Kasumi-1 (cell line): ENCODE results near the gene SLCO2A1.

ENCODE experiments used
- DNase-seq, 2 experiments: peaks; one replicate each; lab custom pipeline; 2025; lab: John Stamatoyannopoulos, UW

Gene SLCO2A1

GRCh38 chr3:133899311-133899710 is 130.4 kb downstream of the SLCO2A1 start:
- peak; percentile 11 to 13 for DNase-seq

DNA sequence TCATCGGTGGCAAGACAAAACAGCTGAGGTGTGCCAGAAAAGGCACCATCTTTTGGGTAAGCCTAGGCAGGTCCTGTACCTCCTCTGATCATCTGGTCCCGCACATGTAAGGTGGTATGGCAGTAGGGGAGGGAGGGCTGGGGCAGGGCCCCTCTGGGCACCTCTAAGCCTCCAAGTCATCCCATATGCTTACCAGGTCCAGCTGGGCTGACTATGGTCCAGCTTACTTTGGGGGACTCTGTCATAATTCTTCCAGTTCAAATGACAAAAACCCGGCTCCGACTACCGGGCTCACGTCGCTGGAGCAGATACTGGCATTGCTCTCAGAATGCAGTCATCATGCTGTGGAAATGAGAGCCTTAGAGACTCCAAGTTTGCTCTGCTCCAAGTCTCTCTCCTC is 132.2 kb downstream of the SLCO2A1 start:
- DNase-seq, result no peak

DNA sequence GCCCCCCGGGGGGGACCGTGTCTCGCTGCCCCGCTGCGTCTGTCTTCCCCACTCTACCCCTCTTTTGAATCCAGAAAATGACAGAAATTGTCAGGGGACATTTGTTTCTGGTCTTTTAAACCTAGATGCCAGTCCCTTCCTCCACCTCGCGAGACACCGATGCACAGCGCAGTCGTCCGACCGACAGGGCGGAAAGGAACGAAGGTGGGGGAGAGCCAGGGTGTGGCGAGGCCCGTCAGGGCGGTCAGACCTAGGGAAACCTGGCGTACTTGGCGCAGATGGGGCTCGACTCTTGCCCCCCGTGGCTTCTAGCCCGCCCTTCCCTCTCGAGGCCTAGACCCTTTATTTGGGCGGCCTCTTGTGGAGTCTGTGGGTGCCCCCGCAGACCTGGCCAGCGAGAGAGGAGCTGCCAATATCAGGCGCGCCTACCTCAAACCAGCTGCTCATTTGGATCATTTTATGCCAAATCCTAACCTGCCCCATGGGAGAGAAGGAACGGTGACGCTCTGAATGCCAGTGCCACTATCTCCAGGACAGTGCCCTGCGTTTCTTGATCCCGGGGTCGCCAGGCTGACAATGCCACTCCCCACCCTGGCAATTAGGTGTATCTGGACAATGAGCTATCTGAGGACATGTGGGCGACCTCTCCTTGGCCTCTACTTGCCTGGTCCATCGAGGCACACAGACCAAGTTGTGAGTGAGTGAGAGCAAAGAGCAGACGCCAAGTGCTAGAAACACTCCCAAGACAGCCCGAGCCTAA is 133.5 kb downstream of the SLCO2A1 start:
- peak; percentile 21 to 31 for DNase-seq

GRCh38 chr3:133895208-133896001 is 134.3 kb downstream of the SLCO2A1 start, which contains the start of gene RAB6B:
Gene RAB6B (minus strand): TSS chr3:133895882. CDS start chr3:133895466, 416 bp downstream.
- DNase-seq, result peak; percentile 53 to 74

DNA sequence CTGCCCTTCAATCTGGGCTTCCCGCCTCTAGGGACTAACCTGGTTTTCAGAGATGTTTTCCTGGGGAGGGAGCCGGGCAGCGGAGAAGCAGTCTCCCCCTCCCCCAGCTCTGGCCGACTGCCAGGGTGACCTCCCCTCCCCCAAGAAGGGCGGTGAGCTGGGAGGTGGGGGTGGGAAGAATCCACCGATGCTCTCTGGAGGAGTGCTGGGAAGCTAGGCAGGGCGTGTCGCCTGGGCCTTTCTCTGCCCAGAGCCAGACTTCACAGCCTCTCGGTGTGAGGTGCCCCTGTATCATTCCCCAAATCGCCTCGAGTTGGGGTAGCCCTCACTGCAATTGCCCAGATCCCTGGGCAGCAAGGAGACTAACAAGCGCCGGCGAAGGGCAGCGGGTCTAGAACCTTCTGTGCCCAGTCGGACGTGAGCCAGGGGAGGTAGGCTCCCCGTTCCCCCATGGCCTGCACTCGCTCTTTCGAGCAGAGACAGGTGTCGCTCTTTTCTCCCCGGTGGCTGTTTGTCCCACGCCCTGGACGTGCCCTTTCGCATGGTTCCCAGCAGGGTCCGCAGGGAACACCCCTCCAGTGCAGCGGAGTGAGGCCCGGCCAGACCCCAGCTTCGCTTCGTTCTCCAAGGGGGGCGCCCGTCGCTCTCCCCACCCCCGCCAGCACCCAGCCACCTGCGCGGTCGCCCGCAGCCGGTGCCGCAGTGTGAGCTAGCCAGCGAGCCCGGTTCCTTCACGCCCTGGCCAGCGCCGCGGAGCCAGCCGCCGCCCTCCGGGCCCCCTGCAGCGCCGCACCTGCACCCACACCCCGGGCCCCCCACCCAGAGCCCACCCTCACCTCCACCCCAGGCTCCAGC is 135.1 kb downstream of the SLCO2A1 start:
- no peak for DNase-seq

- no peak for DNase-seq
Measured at GRCh38 chr3:133893683-133894352, 135.9 kb downstream of the SLCO2A1 start.

DNA sequence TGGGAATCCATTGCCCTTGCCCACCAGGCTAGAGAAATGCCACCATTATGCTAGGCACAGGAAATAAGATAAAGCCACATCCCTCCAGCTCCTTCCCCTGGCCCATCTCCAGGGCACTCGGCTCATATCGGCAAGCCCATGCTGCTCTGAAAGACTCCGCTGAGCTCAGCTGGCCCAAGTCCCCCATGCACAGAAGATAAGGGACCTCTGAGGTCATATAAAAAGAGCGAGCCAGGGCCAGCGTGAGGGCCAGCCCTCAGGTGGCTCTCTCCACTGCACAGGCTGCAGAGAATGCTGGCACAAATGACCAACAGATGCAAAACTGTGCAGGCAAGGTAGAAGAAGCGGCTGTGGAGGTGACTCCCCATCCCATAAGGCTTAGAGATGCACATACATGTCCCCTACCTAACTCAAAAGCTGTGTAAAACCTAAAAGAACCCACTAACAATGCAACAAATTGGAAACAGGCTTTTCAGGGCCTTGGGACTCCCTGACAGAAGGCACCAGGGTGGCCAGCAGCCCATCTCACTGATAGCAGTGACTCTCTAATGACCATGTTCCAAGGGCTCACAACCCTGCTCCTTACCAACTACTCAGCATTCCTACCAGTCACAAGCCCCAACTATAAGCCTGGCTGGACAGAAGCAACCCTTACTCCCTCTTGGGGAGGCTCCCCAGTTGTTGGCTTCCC is 137.0 kb downstream of the SLCO2A1 start:
- DNase-seq, result peak; percentile 8 to 35

DNA sequence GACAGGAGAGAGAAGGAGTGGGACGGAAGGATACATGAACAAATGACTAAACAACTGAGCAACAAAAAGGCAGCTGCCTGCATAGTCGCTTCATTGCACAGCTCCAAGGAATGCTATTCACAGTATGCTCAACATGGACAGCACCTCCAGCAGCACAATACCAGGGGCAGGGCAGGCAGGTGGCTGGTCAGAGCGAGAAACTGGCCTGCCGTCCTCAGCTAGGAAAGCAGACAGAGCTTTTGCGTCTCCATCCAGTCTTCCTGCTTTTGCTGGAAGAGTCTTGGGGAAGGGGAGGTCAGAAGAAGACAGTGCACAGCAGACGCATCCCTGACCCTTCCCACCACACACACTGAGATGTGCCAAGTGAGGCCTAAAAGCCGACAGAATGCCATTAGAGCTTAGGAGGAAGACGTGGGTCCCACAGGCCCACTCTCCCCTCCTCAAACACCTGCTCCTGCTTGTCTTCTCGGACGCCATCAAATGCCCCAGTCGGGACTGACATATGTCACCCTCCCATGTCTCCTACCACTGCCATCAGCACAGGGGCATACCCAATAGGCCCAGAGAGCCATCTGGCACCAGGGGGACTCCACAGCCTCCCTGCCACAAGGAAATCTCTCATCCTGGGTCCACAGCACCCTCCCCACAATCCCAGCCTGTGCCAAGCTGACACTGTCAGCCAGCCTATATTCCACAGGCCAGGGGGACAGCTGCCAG is 137.9 kb downstream of the SLCO2A1 start:
- no peak for DNase-seq

- DNase-seq, result no peak
Measured at GRCh38 chr3:133890972-133891644, 138.6 kb downstream of the SLCO2A1 start.

DNA sequence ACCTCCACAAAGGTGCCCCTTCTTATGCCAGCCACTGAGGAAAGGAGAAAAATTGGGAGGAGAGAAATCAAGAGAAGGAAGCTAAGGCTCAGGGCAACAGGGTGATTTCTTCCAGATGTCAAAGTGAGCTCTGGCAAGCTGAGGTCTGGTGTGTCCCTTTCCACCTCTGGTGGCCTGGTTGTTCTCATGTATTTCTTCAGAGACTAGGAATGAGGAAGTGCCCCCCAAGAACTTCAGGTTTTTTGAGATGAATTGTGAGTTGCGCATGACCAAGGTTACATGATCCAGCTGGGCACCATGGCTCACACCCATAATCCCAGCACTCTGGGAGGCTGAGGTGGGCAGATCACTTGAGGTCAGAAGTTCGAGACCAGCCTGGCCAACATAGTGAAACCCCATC is 139.7 kb downstream of the SLCO2A1 start:
- peak; percentile 66 to 70 for DNase-seq

DNA sequence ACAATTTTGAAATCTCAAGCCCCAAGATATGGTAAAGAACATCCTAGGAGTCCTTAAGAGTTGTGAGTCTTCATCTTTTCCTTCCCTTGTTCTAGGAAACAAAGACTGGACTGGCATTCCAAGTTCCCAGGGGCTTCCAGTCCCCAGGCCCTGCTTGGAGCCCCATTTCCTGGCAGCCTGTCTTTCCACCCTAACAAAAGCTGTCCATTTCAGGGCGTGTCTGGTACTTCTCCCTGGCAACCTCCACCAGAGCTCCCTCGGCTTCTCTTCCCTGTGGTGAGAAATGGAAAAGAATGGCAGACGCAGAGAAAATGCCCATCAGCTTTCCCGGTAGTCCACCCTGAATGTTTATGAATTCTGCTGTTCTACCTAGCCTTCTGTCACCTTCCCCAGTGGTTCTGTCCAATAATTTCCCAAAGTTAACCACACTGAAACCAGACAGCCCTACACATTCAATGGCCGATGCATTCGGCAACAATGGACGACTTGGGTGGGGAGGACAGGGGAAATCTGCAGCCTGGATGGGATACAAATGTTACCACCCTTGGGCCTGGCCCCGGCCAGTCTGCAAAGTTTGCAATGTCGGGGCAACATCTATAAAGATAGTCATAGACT is 140.9 kb downstream of the SLCO2A1 start:
- no peak for DNase-seq

- peak; percentile 88 to 92 for DNase-seq
Measured at GRCh38 chr3:133887803-133888703, 141.7 kb downstream of the SLCO2A1 start.

DNA sequence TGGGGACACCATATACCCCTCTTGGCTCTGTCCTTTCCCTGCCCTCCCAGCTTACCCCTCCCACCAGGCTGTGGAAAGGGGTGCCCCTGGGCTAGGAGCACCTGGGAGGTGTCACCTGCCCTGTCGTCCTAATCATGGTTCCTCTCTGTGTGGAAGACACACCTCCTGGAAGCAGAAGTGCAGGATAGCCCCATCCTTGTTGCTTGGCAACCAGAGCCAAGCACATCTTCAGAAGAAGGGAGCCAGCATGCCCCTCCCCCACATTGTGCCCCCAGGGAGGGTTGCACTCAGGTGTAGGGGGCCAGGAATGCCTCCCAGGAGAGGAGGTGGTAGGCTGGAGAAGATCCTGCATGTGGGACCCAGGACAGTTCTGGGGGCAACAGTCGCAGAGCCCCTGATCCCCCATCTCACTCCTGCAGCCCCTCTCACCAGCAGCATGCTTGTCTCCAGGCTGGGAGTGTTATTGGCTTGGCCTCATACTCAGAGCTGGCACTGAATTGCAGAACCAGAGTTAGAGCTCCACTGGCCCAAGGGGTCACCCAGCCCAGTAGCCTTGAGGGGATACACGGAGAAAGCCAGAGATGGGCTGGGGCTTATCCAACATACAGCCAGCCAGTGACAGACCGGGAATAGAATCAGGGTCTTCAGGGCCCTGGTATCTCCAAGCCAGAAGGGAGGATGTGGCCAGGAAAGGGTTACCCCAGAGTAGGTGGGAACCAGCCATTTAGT is 142.5 kb downstream of the SLCO2A1 start:
- no peak for DNase-seq

- no peak for DNase-seq
Measured at GRCh38 chr3:133886031-133886722, 143.5 kb downstream of the SLCO2A1 start.

GRCh38 chr3:133884887-133885711 is 144.6 kb downstream of the SLCO2A1 start:
- DNase-seq, result no peak
